ENCODE measurements around the gene USH1G. TPM values are rescaled to one million over a fixed set of nuclear protein-coding genes. Genes with fewer than 3 reads are reported as not detected.
"Not testable (repeated sequence)": the region's sequence is repeated elsewhere in the genome, so short reads cannot be mapped to it uniquely, and the experiment has no call there.

Gene USH1G
- polyA plus RNA-seq, 1 experiment: not detected

- H3K27ac ChIP-seq (ENCODE audit: low read depth, low read length): no peak overlapping the region
- no peak for TF ChIP-seq CTCF (IDR thresholded peaks at IDR 0.05; ENCODE audit: low read depth, low read length)
- DNase-seq (ENCODE audit: low read depth, low spot score): no peak
- CTCF ChIA-PET: interaction anchor here (2.4 kb wide), 1 partner anchor 45 kb away, joined by 6 read pairs; no protein-coding TSS in a partner anchor
- H3K4me3 ChIP-seq (ENCODE audit: low read depth, low read length): no peak overlapping the region
- H3K9me3 ChIP-seq (ENCODE audit: control insufficient read depth, insufficient read depth, low read length): no peaks in the 10 kb centered on the region; the same call in 1 of the 2 replicates
- H3K27me3 ChIP-seq (ENCODE audit: control insufficient read depth, insufficient read depth, low read length): peaks cover 33% of the 10 kb centered on the region
- POLR2A ChIA-PET: no interaction called here
Measured at GRCh38 chr17:74916136-74916850, 6.8 kb downstream of the USH1G start.

- POLR2A ChIA-PET; H3K4me3 ChIP-seq (ENCODE audit: low read depth, low read length); H3K27ac ChIP-seq (ENCODE audit: low read depth, low read length); H3K9me3 ChIP-seq (ENCODE audit: control insufficient read depth, insufficient read depth, low read length); DNase-seq (ENCODE audit: low read depth, low spot score); H3K27me3 ChIP-seq (ENCODE audit: control insufficient read depth, insufficient read depth, low read length); CTCF ChIA-PET: not testable (repeated sequence)
Measured at GRCh38 chr17:74911423-74911822, 11.6 kb downstream of the USH1G start.

GRCh38 chr17:74909097-74909496 is 14.0 kb downstream of the USH1G start:
- H3K27ac ChIP-seq (ENCODE audit: low read depth, low read length); H3K9me3 ChIP-seq (ENCODE audit: control insufficient read depth, insufficient read depth, low read length); CTCF ChIA-PET; POLR2A ChIA-PET; DNase-seq (ENCODE audit: low read depth, low spot score); H3K27me3 ChIP-seq (ENCODE audit: control insufficient read depth, insufficient read depth, low read length); H3K4me3 ChIP-seq (ENCODE audit: low read depth, low read length): not testable (repeated sequence)

GRCh38 chr17:74907012-74907411 is 16.0 kb downstream of the USH1G start:
- DNase-seq (ENCODE audit: low read depth, low spot score): no peak
- no peaks in the 10 kb centered on the region for H3K9me3 ChIP-seq (ENCODE audit: control insufficient read depth, insufficient read depth, low read length)
- no peak overlapping the region for H3K4me3 ChIP-seq (ENCODE audit: low read depth, low read length)
- CTCF ChIA-PET: no interaction called here
- H3K27ac ChIP-seq (ENCODE audit: low read depth, low read length): no peak overlapping the region
- no peak for TF ChIP-seq CTCF (IDR thresholded peaks at IDR 0.05; ENCODE audit: low read depth, low read length)
- peaks cover 16% of the 10 kb centered on the region for H3K27me3 ChIP-seq (ENCODE audit: control insufficient read depth, insufficient read depth, low read length)
- POLR2A ChIA-PET: no interaction called here

GRCh38 chr17:74906214-74906793 is 16.8 kb downstream of the USH1G start:
- peaks cover 20% of the 10 kb centered on the region for H3K27me3 ChIP-seq (ENCODE audit: control insufficient read depth, insufficient read depth, low read length)

GRCh38 chr17:74904687-74905409 is 18.2 kb downstream of the USH1G start:
- ChIA-PET POLR2A (no interaction called here), CTCF (no interaction called here)
- Histone ChIP-seq H3K27ac (ENCODE audit: low read depth, low read length) (no peak overlapping the region), H3K4me3 (ENCODE audit: low read depth, low read length) (no peak overlapping the region), H3K27me3 (ENCODE audit: control insufficient read depth, insufficient read depth, low read length) (peaks cover 25% of the 10 kb centered on the region), H3K9me3 (ENCODE audit: control insufficient read depth, insufficient read depth, low read length) (no peaks in the 10 kb centered on the region)
- DNase-seq (ENCODE audit: low read depth, low spot score): no peak
- no peak for TF ChIP-seq CTCF (IDR thresholded peaks at IDR 0.05; ENCODE audit: low read depth, low read length)

More at GRCh38 chr17:74906214-74906793, 16.8 kb downstream of the USH1G start:
- POLR2A ChIA-PET; DNase-seq (ENCODE audit: low read depth, low spot score); H3K4me3 ChIP-seq (ENCODE audit: low read depth, low read length); H3K9me3 ChIP-seq (ENCODE audit: control insufficient read depth, insufficient read depth, low read length); H3K27ac ChIP-seq (ENCODE audit: low read depth, low read length): not testable (repeated sequence)
- CTCF ChIA-PET: interaction anchor here (0.6 kb wide), 2 partner anchors 53 to 114 kb away, joined by 3 to 5 read pairs; no protein-coding TSS in a partner anchor

Measured in AG04450 (cell line).